MG63 (cell line): ENCODE data around the gene HSPB6. TPM values are rescaled to one million over a fixed set of nuclear protein-coding genes. Genes with fewer than 3 reads are reported as not detected.
A peak's percentile ranks its signal among the peaks of the same experiment; 100 is the strongest.

Experiments
- DNase-seq: peaks from one replicate; pipeline ENCODE4 v3.0.0-alpha.2; 2020
- H3K27me3 ChIP-seq: fragments of 250-450 bp; sonication (Bioruptor Pico); 2 replicates; pipeline ENCODE4 v1.5.1; 2020; ENCODE audit warnings: mild to moderate bottlenecking, moderate library complexity
- H3K36me3 ChIP-seq: fragments of 250-450 bp; sonication (Bioruptor Pico); 2 replicates; pipeline ENCODE4 v1.5.1; 2020; ENCODE audit warnings: mild to moderate bottlenecking, moderate library complexity
- H3K4me3 ChIP-seq: fragments of 250-450 bp; sonication (Bioruptor Pico); 2 replicates; pipeline ENCODE4 v1.5.1; 2020; ENCODE audit warnings: mild to moderate bottlenecking, moderate library complexity
- H3K9me3 ChIP-seq: fragments of 250-450 bp; sonication (Bioruptor Pico); 2 replicates; pipeline ENCODE4 v1.5.1; 2020; ENCODE audit warnings: mild to moderate bottlenecking, moderate library complexity
- total RNA-seq: library from RNA; depleted of rRNA; stranded (reverse); fragments of >200 nt; shearing (Covaris generic); gene quantifications from 2 replicates; pipeline ENCODE4 v1.2.3, GENCODE V29; 2014; ENCODE audit warnings: low replicate concordance

Gene HSPB6
- total RNA-seq, 1 experiment from 2014 or later, result not detected

DNA sequence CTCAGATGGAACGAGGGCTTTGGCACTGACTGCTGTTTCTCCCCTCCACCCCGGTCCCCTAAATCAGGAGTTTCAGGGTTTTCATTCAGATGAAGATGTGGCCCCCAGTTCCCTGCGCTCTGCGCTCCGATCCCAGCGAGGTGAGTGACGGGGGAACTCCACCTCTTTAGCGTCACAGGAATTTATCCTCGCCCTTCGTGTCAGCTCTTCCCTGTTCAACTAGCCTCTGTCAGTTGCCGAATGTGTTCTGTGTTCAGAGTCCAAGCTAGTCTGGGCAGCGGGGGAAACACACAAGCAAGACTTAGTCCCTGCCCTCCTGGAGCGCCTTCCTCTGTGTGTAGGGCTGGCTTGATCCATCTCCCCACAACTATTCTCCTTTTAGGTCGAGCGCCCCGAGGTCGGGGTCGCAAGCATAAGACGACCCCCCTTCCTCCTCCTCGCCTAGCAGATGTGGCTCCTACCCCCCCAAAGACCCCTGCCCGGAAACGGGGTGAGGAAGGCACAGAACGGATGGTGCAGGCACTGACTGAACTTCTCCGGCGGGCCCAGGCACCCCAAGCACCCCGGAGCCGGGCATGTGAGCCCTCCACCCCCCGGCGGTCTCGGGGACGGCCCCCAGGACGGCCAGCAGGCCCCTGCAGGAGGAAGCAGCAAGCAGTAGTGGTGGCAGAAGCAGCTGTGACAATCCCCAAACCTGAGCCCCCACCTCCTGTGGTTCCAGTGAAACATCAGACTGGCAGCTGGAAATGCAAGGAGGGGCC is 37.2 kb downstream of the HSPB6 start:
- no peaks in the 10 kb centered on the region for H3K9me3 ChIP-seq
- H3K36me3 ChIP-seq, result peaks cover 56% of the 10 kb centered on the region
- H3K27me3 ChIP-seq, result no peaks in the 10 kb centered on the region
- no peak for DNase-seq
- peak overlapping the region; percentile 86 for H3K4me3 ChIP-seq

GRCh38 chr19:35718345-35719041 is 38.3 kb downstream of the HSPB6 start:
- peak; percentile 45 for DNase-seq
- Histone ChIP-seq H3K27me3 (no peaks in the 10 kb centered on the region), H3K36me3 (peaks cover 45% of the 10 kb centered on the region)

DNA sequence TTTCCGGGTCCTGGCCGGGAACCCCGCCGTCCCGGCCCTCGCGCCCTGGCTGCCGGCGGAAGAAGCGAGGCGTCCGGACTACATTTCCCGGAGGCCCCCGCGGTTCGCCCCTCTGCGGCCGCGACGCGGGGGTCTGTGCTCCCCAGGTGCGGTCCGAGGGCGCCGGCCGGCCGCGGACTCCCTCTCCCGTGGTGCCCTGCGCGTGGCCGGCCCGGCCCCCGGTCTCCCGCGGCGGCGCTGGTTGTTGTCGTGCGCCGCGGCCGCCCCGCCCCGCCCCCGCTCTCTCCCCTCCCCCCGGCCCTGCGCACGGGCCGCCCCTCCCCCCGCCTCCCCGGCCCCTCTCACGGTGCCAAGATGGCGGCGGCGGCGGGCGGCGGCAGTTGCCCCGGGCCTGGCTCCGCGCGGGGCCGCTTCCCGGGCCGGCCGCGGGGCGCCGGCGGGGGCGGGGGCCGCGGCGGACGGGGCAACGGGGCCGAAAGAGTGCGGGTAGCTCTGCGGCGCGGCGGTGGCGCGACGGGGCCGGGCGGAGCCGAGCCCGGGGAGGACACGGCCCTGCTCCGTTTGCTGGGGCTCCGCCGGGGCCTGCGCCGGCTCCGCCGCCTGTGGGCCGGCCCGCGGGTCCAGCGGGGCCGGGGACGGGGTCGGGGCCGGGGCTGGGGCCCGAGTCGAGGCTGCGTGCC is 39.0 kb downstream of the HSPB6 start, which contains the start of gene KMT2B:
KMT2B (plus strand) TSS at position 339 of the 680 bp plus-strand sequence; CDS start at position 355, 16 bp downstream.
- H3K27me3 ChIP-seq, result no peaks in the 10 kb centered on the region
- peaks cover 39% of the 10 kb centered on the region for H3K36me3 ChIP-seq
- peak; percentile 98 for DNase-seq
- H3K4me3 ChIP-seq, result peak within 1 kb of the TSS; percentile 89
- H3K9me3 ChIP-seq, result no peaks in the 10 kb centered on the region

More at GRCh38 chr19:35718345-35719041, 38.3 kb downstream of the HSPB6 start:
- Histone ChIP-seq H3K9me3 (no peaks in the 10 kb centered on the region), H3K4me3 (peak overlapping the region; percentile 86)

DNA sequence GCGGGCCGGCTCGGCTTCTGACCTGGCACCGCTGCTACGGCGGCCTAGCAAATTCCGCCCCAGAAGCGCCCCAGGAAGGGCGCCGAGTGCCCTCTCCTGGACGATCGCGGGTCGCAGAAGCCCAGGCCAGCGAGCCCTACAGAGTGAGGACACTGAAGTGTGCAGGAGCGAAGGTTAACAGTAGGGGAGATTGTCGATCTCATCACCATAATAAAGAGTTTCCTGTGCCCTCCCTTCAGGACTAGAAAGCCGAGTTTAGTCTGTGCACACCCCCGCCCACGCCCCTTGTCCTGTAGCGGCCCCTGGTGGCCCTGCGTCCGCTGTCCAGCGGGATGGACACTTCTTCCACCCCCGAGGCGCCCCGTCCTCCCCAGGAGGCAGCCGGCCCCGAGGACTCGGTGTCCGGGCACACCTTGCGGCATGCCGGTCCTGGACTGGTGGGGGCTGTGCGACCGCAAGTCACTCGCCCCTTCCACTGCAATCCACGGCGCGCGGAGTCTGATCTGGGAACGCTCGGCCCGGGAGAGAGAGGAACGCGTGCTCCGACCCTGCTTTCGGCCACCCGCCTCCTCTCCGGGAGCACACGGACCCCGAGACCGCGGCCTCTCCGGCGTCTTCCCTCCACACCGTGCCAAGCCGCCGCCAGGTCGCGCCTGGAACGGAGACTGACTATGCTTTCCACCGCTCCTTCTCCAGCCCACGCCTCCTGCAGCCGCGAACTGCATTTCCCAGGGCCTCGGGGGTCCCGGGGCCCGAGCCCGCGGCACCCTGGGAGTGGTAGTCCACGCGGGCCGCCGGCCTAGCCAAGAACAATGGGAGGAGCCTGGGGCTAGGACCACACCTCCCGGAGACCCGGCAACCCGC is 39.8 kb downstream of the HSPB6 start:
- Histone ChIP-seq H3K4me3 (peak overlapping the region; percentile 89), H3K36me3 (peaks cover 31% of the 10 kb centered on the region), H3K9me3 (no peaks in the 10 kb centered on the region), H3K27me3 (no peaks in the 10 kb centered on the region)
- peak; percentile 92 for DNase-seq

GRCh38 chr19:35715981-35716800 is 40.6 kb downstream of the HSPB6 start:
- peaks cover 22% of the 10 kb centered on the region for H3K36me3 ChIP-seq
- H3K27me3 ChIP-seq, result no peaks in the 10 kb centered on the region
- H3K4me3 ChIP-seq, result peak overlapping the region; percentile 89
- DNase-seq, result peak; percentile 55
- H3K9me3 ChIP-seq, result no peaks in the 10 kb centered on the region

GRCh38 chr19:35715355-35715809 is 41.4 kb downstream of the HSPB6 start:
- Histone ChIP-seq H3K36me3 (peaks cover 19% of the 10 kb centered on the region), H3K9me3 (no peaks in the 10 kb centered on the region), H3K27me3 (no peaks in the 10 kb centered on the region), H3K4me3 (peak overlapping the region; percentile 89; the same call in 1 of the 2 replicates)
- no peak for DNase-seq

DNA sequence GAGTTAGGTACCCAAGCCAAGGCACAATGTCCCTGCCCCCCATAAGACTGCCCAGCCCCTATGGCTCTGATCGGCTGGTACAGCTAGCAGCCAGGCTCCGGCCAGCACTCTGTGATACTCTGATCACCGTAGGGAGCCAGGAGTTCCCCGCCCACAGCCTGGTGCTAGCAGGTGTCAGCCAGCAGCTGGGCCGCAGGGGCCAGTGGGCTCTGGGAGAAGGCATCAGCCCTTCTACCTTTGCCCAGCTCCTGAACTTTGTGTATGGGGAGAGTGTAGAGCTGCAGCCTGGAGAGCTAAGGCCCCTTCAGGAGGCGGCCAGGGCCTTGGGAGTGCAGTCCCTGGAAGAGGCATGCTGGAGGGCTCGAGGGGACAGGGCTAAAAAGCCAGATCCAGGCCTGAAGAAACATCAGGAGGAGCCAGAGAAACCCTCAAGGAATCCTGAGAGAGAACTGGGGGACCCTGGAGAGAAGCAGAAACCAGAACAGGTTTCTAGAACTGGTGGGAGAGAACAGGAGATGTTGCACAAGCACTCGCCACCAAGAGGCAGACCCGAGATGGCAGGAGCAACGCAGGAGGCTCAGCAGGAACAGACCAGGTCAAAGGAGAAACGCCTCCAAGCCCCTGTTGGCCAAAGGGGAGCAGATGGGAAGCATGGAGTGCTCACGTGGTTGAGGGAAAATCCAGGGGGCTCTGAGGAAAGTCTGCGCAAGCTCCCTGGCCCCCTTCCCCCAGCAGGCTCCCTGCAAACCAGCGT is 42.1 kb downstream of the HSPB6 start:
- Histone ChIP-seq H3K9me3 (no peaks in the 10 kb centered on the region), H3K27me3 (no peaks in the 10 kb centered on the region), H3K4me3 (no peak overlapping the region), H3K36me3 (peaks cover 14% of the 10 kb centered on the region)
- no peak for DNase-seq

DNA sequence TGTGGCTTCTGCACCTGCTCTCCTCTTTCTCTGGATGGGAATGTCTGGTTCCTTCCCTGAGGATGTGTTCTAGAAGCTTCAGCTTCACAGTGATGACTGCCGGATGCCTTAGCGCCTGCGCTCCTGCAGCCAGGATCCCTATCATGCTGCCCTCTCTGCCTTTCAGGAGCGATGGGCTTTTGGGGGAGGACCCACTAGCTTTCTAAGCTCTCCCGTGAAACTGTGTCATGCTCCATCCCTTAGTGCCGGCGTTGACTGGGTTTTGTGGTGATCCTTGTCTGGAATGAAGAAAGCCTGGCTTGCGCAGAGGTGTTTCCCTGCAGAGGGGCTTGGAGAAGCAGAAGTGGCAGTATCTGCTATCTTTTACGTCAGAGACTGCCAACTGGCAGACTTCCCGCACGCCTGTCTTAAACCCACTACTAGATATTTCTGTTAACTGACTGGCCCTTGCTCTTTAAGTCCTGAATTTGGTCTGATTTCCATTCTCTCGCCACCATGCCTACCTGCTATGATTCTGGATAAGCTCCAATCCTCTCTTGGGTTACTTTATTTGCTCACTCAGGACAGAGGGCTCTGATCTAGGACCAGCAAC is 42.8 kb downstream of the HSPB6 start:
- Histone ChIP-seq H3K27me3 (no peaks in the 10 kb centered on the region), H3K9me3 (no peaks in the 10 kb centered on the region), H3K36me3 (peaks cover 7% of the 10 kb centered on the region), H3K4me3 (no peak overlapping the region)
- no peak for DNase-seq

DNA sequence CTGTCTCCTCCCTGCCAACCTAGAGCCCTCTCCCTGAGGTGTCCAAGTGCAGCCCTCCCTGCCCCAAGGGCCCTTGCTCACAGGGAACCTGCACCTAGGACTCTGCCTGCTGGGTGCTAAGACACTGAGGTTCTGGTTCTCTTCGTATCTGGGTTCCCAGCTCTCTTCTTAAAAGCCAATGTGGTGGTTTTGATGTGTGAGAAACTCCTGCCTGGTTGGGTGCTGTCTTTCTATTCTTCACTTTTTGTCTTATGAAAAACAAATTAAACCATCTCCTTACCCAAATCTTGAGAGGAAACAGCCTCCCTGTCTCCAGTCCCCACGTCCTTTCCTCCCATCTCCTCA is 43.4 kb downstream of the HSPB6 start:
- no peak for DNase-seq
- peaks cover 2% of the 10 kb centered on the region for H3K36me3 ChIP-seq
- no peaks in the 10 kb centered on the region for H3K27me3 ChIP-seq
- no peaks in the 10 kb centered on the region for H3K9me3 ChIP-seq
- H3K4me3 ChIP-seq, result no peak overlapping the region

- Histone ChIP-seq H3K27me3 (no peaks in the 10 kb centered on the region), H3K9me3 (no peaks in the 10 kb centered on the region), H3K4me3 (no peak overlapping the region), H3K36me3 (no peaks in the 10 kb centered on the region)
- no peak for DNase-seq
Measured at GRCh38 chr19:35712567-35713505, 44.0 kb downstream of the HSPB6 start.

- no peak overlapping the region for H3K4me3 ChIP-seq
- H3K36me3 ChIP-seq, result no peaks in the 10 kb centered on the region
- no peaks in the 10 kb centered on the region for H3K27me3 ChIP-seq
- DNase-seq, result peak; percentile 26
- H3K9me3 ChIP-seq, result no peaks in the 10 kb centered on the region
Measured at GRCh38 chr19:35710784-35711723, 45.8 kb downstream of the HSPB6 start.

DNA sequence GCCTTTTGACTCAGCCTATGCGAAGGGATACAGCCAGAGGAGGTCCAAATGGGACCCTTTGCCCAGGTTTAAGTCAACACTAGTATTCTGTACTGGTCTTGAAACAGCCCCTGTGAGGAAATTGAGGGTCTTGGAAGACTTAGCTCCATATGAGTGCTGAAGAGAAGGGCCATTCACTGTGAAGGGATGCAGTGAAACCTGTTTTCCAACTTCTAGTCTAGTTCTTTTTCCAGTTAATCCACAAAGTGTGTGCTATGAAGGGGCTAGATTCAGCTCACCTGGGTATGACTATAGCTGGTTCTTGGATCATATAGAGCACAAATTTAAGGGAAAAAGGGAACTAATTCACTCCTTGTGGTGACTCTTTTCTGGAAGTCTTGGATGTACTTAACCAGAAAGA is 48.4 kb downstream of the HSPB6 start:
- Histone ChIP-seq H3K27me3 (no peaks in the 10 kb centered on the region), H3K36me3 (no peaks in the 10 kb centered on the region), H3K9me3 (no peaks in the 10 kb centered on the region), H3K4me3 (no peak overlapping the region)
- no peak for DNase-seq
